ENCODE results near the gene FUT3. TPM values are rescaled to one million over a fixed set of nuclear protein-coding genes. Genes with fewer than 3 reads are reported as not detected.

Gene FUT3
- total RNA-seq, 6 donors from 2014 or later, result 4.2 to 19.5 (median 12.7) TPM

DNA sequence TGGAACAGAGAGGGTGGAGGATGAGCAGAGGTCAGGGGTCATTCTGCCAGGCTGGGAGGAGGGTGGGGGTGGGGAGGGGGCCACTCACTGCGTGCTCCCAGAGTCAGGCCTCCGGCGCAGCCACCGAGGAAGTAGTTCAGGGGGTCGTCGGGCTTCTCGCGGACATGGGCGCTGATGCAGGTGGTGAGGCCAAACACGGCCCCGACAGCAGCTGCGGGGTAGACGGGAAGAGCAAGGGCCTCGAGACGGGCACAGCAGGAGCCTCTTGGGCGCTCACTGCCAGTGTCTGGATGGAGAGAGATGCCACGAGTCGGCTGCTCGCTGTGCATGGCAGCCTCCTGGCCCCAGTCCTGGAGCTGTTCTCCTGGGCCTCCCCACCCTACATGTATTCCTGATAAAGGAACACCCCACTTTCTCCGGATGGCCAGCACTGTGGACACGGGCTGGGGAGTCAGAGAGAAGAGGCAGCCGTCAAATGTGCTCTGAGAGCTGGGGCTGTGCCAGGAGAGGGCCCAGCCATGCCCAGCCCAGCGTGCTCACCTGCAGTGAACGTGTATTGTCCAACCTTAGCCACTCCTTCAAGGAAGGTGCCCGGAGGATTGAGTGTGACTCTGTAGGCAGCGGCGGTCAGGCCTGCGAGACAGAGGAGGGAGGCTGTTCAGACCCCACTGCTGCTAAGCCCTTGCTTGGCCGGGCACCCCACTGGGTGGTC lies 45.3 kb upstream of the FUT3 start:
- peaks cover 0 to 10% (median 0%) of the 10 kb centered on the region in 4 donors for H3K4me1 ChIP-seq
- no peak overlapping the region for H3K27ac ChIP-seq
- WGBS, 2 donors, result 92 to 94% methylated on average over 23 to 29 of the region's 29 CpGs
- peaks cover 0 to 6% (median 4%) of the 10 kb centered on the region in 4 donors for H3K27me3 ChIP-seq
- DNase-seq, result peak in 1 of 2 donors; percentile 63
- no peak for ATAC-seq (ENCODE audit: low FRiP score in 2 of 2)
- peaks cover 11 to 41% (median 28%) of the 10 kb centered on the region in 4 donors for H3K36me3 ChIP-seq
- H3K4me3 ChIP-seq, result no peak overlapping the region
- H3K9me3 ChIP-seq, result no peaks in the 10 kb centered on the region
- TF ChIP-seq POLR2AphosphoS5 (IDR thresholded peaks at IDR 0.05) (no peak), POLR2A (IDR thresholded peaks at IDR 0.05) (no peak), EP300 (IDR thresholded peaks at IDR 0.05) (no peak)
- TF ChIP-seq, protein P1, sequence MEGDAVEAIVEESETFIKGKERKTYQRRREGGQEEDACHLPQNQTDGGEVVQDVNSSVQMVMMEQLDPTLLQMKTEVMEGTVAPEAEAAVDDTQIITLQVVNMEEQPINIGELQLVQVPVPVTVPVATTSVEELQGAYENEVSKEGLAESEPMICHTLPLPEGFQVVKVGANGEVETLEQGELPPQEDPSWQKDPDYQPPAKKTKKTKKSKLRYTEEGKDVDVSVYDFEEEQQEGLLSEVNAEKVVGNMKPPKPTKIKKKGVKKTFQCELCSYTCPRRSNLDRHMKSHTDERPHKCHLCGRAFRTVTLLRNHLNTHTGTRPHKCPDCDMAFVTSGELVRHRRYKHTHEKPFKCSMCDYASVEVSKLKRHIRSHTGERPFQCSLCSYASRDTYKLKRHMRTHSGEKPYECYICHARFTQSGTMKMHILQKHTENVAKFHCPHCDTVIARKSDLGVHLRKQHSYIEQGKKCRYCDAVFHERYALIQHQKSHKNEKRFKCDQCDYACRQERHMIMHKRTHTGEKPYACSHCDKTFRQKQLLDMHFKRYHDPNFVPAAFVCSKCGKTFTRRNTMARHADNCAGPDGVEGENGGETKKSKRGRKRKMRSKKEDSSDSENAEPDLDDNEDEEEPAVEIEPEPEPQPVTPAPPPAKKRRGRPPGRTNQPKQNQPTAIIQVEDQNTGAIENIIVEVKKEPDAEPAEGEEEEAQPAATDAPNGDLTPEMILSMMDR (IDR thresholded peaks at IDR 0.05), result no peak

DNA sequence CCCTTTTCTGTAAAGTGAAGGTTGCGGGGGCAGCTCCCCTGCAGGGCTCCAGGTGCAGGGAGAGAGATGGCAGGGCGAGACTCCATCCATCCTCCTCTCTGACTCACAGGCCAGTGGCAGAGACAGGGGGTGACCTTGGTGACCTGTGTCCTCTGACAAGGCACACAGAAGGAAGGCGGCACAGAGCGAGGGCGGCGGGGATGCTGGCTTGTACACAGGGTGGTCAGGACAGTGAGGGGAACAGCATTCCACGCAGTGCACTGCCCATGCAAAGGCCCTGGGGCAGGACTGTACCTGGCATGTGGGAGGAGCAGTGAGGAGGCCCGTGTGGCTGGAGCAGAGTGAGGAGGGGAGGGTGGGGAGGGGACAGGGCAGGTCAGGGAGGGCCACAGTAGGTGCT lies 44.6 kb upstream of the FUT3 start:
- Histone ChIP-seq H3K36me3 (peaks cover 11 to 39% (median 28%) of the 10 kb centered on the region in 4 donors), H3K4me1 (peaks cover 0 to 10% (median 0%) of the 10 kb centered on the region in 4 donors), H3K9me3 (no peaks in the 10 kb centered on the region), H3K27ac (no peak overlapping the region), H3K27me3 (peaks cover 0 to 6% (median 4%) of the 10 kb centered on the region in 4 donors), H3K4me3 (no peak overlapping the region)
- ATAC-seq (ENCODE audit: low FRiP score in 2 of 2) (no peak), DNase-seq (no peak)
- WGBS, 2 donors, result 85 to 92% methylated on average over 6 to 8 of the region's 8 CpGs
- TF ChIP-seq EP300 (IDR thresholded peaks at IDR 0.05) (no peak), POLR2AphosphoS5 (IDR thresholded peaks at IDR 0.05) (no peak), POLR2A (IDR thresholded peaks at IDR 0.05) (no peak)
- TF ChIP-seq, protein P1 (IDR thresholded peaks at IDR 0.05), result no peak

DNA sequence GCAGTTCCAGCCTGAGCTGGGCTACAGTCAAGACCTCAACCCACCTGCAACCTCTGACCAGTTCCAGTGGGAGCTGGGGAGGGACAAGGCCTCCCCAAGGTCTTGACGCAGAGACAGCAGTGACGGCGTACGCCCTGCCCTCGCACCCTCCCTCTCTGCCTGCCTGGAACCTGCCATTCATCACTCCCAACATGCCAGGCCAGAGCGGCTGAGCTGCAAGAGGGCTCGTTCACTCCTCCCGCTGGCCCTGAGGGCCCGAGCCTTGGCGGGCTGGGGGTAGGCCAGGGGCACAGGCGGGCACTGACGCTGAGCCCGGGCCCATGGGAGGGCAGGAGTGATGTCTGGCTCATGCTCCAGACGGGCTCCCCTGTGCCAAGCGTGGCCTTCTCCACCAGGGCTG lies 44.2 kb upstream of the FUT3 start:
- 88% methylated on average over 14 of the region's 15 CpGs; no CpG with 5 or more reads in 1 of the 2 donors for WGBS, 2 donors
- H3K36me3 ChIP-seq, result peaks cover 11 to 34% (median 28%) of the 10 kb centered on the region in 4 donors
- no peaks in the 10 kb centered on the region for H3K9me3 ChIP-seq
- peaks cover 0 to 10% (median 0%) of the 10 kb centered on the region in 4 donors for H3K4me1 ChIP-seq
- H3K27me3 ChIP-seq, result peaks cover 0 to 6% (median 4%) of the 10 kb centered on the region in 4 donors
- no peak overlapping the region for H3K4me3 ChIP-seq
- no peak overlapping the region for H3K27ac ChIP-seq
- ATAC-seq (ENCODE audit: low FRiP score in 2 of 2), result no peak
- TF ChIP-seq POLR2AphosphoS5 (IDR thresholded peaks at IDR 0.05), result no peak
- DNase-seq, result no peak

DNA sequence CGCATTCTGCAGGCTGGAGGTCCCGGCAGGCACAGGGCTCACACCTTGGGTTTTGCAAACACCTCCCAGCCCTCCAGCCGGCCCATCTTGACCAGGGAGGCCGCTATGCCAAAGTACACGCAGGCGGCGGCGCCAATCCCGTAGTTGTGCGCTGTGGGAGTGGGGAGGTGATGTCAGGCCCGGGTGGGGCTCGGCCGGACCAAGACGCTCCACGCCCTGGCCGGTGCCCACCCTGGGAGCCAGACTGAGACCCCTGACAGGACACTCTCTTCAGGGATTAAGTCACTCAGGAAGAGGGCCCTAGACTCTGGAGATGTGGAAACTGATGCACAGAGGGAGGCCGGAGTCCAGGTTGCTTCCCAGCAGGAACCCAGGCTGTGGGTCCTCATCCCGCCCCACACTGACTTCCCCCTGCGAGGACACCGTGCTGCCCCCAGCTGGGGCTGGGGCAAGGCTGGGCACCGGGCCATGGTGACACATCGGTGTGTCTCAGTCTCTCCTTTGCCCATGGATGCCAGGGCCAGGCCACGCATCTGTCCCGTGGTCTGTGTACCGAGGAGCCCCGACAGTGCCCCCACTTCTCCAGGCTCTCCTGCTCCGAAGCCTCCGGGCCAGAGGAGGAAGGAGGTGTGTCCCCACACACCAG lies 43.6 kb upstream of the FUT3 start:
- DNase-seq, result no peak
- Histone ChIP-seq H3K9me3 (no peaks in the 10 kb centered on the region), H3K4me3 (no peak overlapping the region), H3K4me1 (peaks cover 0 to 10% (median 0%) of the 10 kb centered on the region in 4 donors), H3K27me3 (peaks cover 0 to 6% (median 4%) of the 10 kb centered on the region in 4 donors), H3K36me3 (peaks cover 11 to 29% (median 26%) of the 10 kb centered on the region in 4 donors), H3K27ac (no peak overlapping the region)
- ATAC-seq (ENCODE audit: low FRiP score in 2 of 2), result no peak
- TF ChIP-seq EP300 (IDR thresholded peaks at IDR 0.05) (no peak), POLR2AphosphoS5 (IDR thresholded peaks at IDR 0.05) (no peak), POLR2A (IDR thresholded peaks at IDR 0.05) (no peak)
- TF ChIP-seq, protein P1 (IDR thresholded peaks at IDR 0.05), result no peak
- 86 to 93% methylated on average over 8 to 28 of the region's 28 CpGs for WGBS, 2 donors

DNA sequence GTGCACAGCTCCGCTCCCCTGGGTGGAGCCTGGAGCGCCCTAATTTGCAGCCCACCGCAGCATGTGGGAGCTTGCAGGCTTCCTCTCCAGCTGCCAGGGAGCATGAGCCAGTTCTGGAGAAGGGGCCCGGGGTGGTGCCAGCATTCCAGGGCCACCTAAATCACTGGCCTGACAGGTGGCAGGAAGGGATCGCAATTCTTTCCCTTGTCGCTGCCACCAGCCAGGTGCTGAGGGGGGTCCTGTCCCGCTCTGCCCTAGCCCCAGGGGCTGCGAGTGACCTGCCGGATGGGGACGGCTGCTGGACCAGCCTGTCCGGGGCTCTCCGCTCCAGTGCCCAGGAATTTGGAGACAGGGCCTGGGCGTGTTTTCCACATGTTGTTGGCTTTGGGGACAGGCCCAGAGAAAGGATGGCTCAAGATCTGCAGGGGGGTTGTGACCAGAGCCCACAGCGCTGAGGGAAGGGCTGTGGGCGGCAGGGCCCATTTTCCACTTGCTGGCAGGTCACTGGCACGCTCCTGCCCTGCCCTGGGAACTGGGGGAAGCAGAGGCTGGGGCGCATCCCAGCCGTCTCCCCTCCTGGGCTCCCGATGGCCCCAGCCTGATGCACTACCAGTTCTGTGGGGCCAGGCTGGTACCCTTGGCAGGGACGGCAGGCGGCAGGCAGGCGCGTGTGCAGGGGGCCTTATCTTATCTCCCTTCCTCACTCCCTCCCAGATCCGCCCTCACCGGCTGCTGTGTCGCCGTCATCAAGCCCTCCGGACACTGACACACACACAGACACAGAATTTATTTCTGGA lies 42.9 kb upstream of the FUT3 start:
- peaks cover 11 to 29% (median 26%) of the 10 kb centered on the region in 4 donors for H3K36me3 ChIP-seq
- H3K4me1 ChIP-seq, result peaks cover 0 to 10% (median 0%) of the 10 kb centered on the region in 4 donors
- H3K4me3 ChIP-seq, result no peak overlapping the region
- H3K27ac ChIP-seq, result no peak overlapping the region
- ATAC-seq (ENCODE audit: low FRiP score in 2 of 2), result no peak
- H3K9me3 ChIP-seq, result no peaks in the 10 kb centered on the region
- TF ChIP-seq POLR2A (IDR thresholded peaks at IDR 0.05), result no peak
- TF ChIP-seq EP300 (IDR thresholded peaks at IDR 0.05), result no peak
- TF ChIP-seq POLR2AphosphoS5 (IDR thresholded peaks at IDR 0.05), result no peak
- TF ChIP-seq, protein P1 (IDR thresholded peaks at IDR 0.05), result no peak
- H3K27me3 ChIP-seq, result peaks cover 0 to 6% (median 4%) of the 10 kb centered on the region in 4 donors
- 78 to 84% methylated on average over 11 to 28 of the region's 28 CpGs for WGBS, 2 donors
- DNase-seq, result peak in 1 of 2 donors; percentile 75
